Upper lobe of left lung (tissue), 4 donors: ENCODE data around the gene ZNF500.

ENCODE experiments used
- EP300 ChIP-seq, 4 donors: sonication (generic); formaldehyde crosslinking; IDR thresholded peaks; one replicate each; pipeline ENCODE4 v1.5.1; 2017; ENCODE audit warnings: antibody characterized with exemption in 4 of 4, control low read depth in 2 of 4
- POLR2A ChIP-seq, 4 donors: fragments of 450-650 bp; IDR thresholded peaks; one replicate each; pipeline ENCODE4 v1.5.1; 2016 to 2017; ENCODE audit warnings: antibody characterized with exemption in 4 of 4, mild to moderate bottlenecking in 2 of 4
- POLR2AphosphoS5 ChIP-seq, 2 donors: sonication (generic); formaldehyde crosslinking; IDR thresholded peaks; one replicate each; pipeline ENCODE4 v1.5.1; 2017; ENCODE audit warnings: antibody characterized with exemption in 2 of 2
- TF ChIP-seq, protein P1 (sequence below), 6 experiments: fragments of 450-650 bp in 4 of 6; fragments of 200-600 bp in 2 of 6; sonication (generic) in 2 of 6; IDR thresholded peaks; one replicate each; pipeline ENCODE4 v1.5.1; 2016 to 2019; ENCODE audit warnings: antibody characterized with exemption in 6 of 6

DNA sequence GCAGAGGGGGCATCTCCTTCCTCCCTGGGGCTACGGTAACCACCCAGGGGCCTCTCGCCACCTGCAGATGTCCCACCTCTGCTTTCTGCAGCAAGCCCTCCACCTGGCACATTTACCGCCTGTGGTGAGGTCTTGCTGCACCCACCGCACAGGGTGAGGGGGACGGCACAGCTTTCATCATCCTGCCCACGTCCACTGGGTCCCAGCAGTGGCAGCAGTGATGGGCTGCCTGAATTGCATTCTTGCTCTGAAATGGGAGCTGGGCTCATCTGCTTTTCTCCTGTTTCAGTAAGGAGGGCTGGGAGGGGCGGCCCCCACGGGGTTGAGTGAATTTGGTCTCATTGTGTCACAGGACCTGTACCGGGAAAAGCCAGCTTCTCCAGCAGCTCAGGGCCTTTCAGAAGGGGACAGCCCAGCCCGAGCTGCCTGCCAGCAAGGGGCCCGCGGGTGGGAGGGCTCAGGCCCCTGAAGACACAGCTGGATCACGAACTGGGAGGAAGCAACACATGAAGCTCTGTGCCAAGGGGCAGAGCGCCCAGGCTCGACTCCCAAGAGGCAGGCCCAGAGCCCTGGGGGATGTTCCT, 19.9 kb downstream of the ZNF500 start:
- TF ChIP-seq, protein P1, sequence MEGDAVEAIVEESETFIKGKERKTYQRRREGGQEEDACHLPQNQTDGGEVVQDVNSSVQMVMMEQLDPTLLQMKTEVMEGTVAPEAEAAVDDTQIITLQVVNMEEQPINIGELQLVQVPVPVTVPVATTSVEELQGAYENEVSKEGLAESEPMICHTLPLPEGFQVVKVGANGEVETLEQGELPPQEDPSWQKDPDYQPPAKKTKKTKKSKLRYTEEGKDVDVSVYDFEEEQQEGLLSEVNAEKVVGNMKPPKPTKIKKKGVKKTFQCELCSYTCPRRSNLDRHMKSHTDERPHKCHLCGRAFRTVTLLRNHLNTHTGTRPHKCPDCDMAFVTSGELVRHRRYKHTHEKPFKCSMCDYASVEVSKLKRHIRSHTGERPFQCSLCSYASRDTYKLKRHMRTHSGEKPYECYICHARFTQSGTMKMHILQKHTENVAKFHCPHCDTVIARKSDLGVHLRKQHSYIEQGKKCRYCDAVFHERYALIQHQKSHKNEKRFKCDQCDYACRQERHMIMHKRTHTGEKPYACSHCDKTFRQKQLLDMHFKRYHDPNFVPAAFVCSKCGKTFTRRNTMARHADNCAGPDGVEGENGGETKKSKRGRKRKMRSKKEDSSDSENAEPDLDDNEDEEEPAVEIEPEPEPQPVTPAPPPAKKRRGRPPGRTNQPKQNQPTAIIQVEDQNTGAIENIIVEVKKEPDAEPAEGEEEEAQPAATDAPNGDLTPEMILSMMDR (IDR thresholded peaks at IDR 0.05): no peak
- TF ChIP-seq POLR2AphosphoS5 (IDR thresholded peaks at IDR 0.05) (no peak), EP300 (IDR thresholded peaks at IDR 0.05) (no peak), POLR2A (IDR thresholded peaks at IDR 0.05) (no peak)
